A549 treated with AZD2906 at 1 μM for 4 hours (cell line): Measurements from ENCODE around the gene HCST. TPM values are rescaled to one million over a fixed set of nuclear protein-coding genes. Genes with fewer than 3 reads are reported as not detected.

Experiments
- total RNA-seq: library from RNA; stranded (reverse); fragments of 200-300 nt; extraction: Qiagen RNA extraction; gene quantifications from 5 replicates; pipeline ENCODE4 v1.2.3, GENCODE V29; 2022

The HCST gene, protein sequence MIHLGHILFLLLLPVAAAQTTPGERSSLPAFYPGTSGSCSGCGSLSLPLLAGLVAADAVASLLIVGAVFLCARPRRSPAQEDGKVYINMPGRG
- total RNA-seq = 0.29 to 0.75 TPM (median 0.53 TPM) in 4 of 5 replicates, not detected in the other

GRCh38 chr19:35901854-35902661, at the start of gene HCST:
Gene HCST, plus strand, starts transcription at chr19:35902529. Its CDS starts 65 bp downstream, at chr19:35902594.

GRCh38 chr19:35856546-35857149, 45.7 kb upstream of the HCST start, which contains the start of gene KIRREL2:
Gene KIRREL2, plus strand, starts transcription at chr19:35856911. Its CDS starts 209 bp downstream, at chr19:35857120.

DNA sequence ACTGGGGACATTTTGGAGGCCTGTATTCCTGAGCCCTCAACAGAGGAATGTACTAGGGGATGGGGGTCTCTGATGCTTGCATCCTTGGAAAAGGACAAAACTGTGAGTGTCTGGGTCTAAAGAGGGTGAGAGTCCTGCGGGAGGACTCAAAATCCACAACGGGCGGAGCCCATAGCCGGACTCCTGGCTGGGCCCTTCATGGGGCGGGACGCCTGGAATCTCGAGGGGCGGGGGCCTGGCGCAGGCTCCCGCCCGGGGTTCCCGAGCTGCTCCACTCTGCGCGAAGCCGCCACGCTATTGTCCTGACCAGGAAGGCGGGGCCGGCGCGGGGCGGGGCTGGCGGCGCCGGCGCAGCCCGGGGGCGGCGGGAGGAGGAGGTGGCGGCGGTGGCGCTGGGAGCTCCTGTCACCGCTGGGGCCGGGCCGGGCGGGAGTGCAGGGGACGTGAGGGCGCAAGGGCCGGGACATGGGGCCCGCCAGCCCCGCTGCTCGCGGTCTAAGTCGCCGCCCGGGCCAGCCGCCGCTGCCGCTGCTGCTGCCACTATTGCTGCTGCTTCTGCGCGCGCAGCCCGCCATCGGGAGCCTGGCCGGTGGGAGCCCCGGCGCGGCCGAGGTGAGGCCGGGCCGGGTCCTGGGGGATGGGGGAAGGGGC, 34.0 kb upstream of the HCST start, which contains the start of gene APLP1:
Gene APLP1, plus strand, starts transcription at position 403 of the 651 bp plus-strand sequence. Its CDS starts 63 bp downstream, at position 466.

DNA sequence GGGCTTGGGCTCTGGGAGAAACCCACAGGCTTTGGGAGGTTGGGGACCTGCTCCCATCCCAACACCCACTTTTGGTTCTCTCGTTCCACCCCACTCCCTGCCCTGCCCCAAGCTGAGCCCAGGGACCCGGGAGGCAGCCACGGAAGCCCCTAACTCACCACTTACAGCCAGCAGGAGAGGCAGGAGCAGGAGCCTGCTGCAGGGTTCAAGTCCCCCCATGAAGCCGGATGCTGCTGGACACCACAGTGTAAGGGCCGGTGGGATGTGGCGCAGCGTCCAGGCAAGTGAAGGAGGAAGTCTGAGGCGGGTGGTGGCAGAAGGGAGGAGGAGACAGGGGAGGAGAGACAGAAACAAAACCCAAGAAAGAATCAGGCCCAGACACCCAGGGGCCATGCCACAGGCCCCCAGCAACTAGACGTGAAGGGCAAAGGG, 5.7 kb downstream of the HCST start, which contains the start of gene TYROBP:
Gene TYROBP, minus strand, starts transcription at position 286 of the 432 bp plus-strand sequence. Its CDS starts 67 bp downstream, at position 219.

GRCh38 chr19:35935911-35936737, 33.8 kb downstream of the HCST start, which contains the start of gene LRFN3:
Gene LRFN3, plus strand, starts transcription at chr19:35936374. Its CDS starts 3,052 bp downstream, at chr19:35939426.

Other genes starting within 250 kb of the HCST start
- 0.55 to 1.1 TPM (median 1.1 TPM) in 5 replicates for gene UPK1A, start 236.0 kb upstream of the HCST start, total RNA-seq
- gene ZBTB32, start 198.0 kb upstream of the HCST start, total RNA-seq = 0.05 TPM in 1 of 5 replicates, not detected in the others
- 49.7 to 60.0 TPM (median 57.9 TPM) in 5 replicates for gene KMT2B, start 184.5 kb upstream of the HCST start, total RNA-seq
- 10.9 to 12.5 TPM (median 11.8 TPM) in 5 replicates for gene IGFLR1, start 160.1 kb upstream of the HCST start, total RNA-seq
- gene U2AF1L4, start 157.1 kb upstream of the HCST start, total RNA-seq = 22.6 to 29.2 TPM (median 25.6 TPM) in 5 replicates
- gene PSENEN, start 156.9 kb upstream of the HCST start, total RNA-seq = 266 to 332 TPM (median 283 TPM) in 5 replicates
- 23.0 to 28.0 TPM (median 24.5 TPM) in 5 replicates for gene LIN37, start 154.0 kb upstream of the HCST start, total RNA-seq
- gene HSPB6, start 145.5 kb upstream of the HCST start, total RNA-seq = 0.08 to 0.34 TPM (median 0.24 TPM) in 5 replicates
- 21.4 to 27.1 TPM (median 26.4 TPM) in 5 replicates for gene PROSER3, start 144.4 kb upstream of the HCST start, total RNA-seq
- 5.4 to 7.6 TPM (median 5.9 TPM) in 5 replicates for gene ARHGAP33, start 127.0 kb upstream of the HCST start, total RNA-seq
- gene PRODH2, start 89.7 kb upstream of the HCST start, total RNA-seq = 0.14 to 0.56 TPM (median 0.23 TPM) in 5 replicates
- 0.34 to 0.71 TPM (median 0.49 TPM) in 5 replicates for gene NPHS1, start 50.0 kb upstream of the HCST start, total RNA-seq
- 0.39 to 0.59 TPM (median 0.44 TPM) in 5 replicates for gene KIRREL2, start 45.6 kb upstream of the HCST start, total RNA-seq
- 70.1 to 97.9 TPM (median 93.9 TPM) in 5 replicates for gene APLP1, start 34.0 kb upstream of the HCST start, total RNA-seq
- 4.9 to 7.5 TPM (median 5.7 TPM) in 5 replicates for gene NFKBID, start 2.0 kb upstream of the HCST start, total RNA-seq
- not detected in 5 replicates for gene TYROBP, start 5.8 kb downstream of the HCST start, total RNA-seq
- 20.1 to 27.8 TPM (median 23.2 TPM) in 5 replicates for gene LRFN3, start 33.8 kb downstream of the HCST start, total RNA-seq
- 32.3 to 50.8 TPM (median 46.9 TPM) in 5 replicates for gene SDHAF1, start 92.7 kb downstream of the HCST start, total RNA-seq
- 0.04 to 0.50 TPM (median 0.25 TPM) in 5 replicates for gene SYNE4, start 106.3 kb downstream of the HCST start, total RNA-seq
- gene ALKBH6, start 111.7 kb downstream of the HCST start, total RNA-seq = 23.0 to 25.8 TPM (median 24.4 TPM) in 5 replicates
- 0.46 to 1.3 TPM (median 0.78 TPM) in 5 replicates for gene CLIP3, start 130.3 kb downstream of the HCST start, total RNA-seq
- gene THAP8, start 151.8 kb downstream of the HCST start, total RNA-seq = 5.3 to 8.4 TPM (median 7.5 TPM) in 5 replicates
- 21.3 to 28.1 TPM (median 25.4 TPM) in 5 replicates for gene WDR62, start 152.4 kb downstream of the HCST start, total RNA-seq
- 0.19 to 0.32 TPM (median 0.29 TPM) in 4 of 5 replicates, not detected in the other for gene OVOL3, start 208.6 kb downstream of the HCST start, total RNA-seq
- 225 to 266 TPM (median 251 TPM) in 5 replicates for gene POLR2I, start 212.3 kb downstream of the HCST start, total RNA-seq
- gene TBCB, start 212.9 kb downstream of the HCST start, total RNA-seq = 435 to 567 TPM (median 554 TPM) in 5 replicates
- gene CAPNS1, start 237.5 kb downstream of the HCST start, total RNA-seq = 1,516 to 2,255 TPM (median 2,139 TPM) in 5 replicates
- not detected in 5 replicates for gene COX7A1, start 249.9 kb downstream of the HCST start, total RNA-seq